Measurements from ENCODE around the gene DOCK4.

- TF ChIP-seq FOXP4 (CRISPR knock-in tag; IDR thresholded peaks at IDR 0.05) = no peak
- no peak for TF ChIP-seq CREB1 (CRISPR knock-in tag; IDR thresholded peaks at IDR 0.05)
- no peak for TF ChIP-seq ELF4 (CRISPR knock-in tag; IDR thresholded peaks at IDR 0.05; ENCODE audit: low read depth)
- TF ChIP-seq ARID4B (CRISPR knock-in tag; IDR thresholded peaks at IDR 0.05; ENCODE audit: borderline replicate concordance) = no peak
- TF ChIP-seq CBFB (CRISPR knock-in tag; IDR thresholded peaks at IDR 0.05; ENCODE audit: low read depth) = no peak
- no peak for TF ChIP-seq CTCF (IDR thresholded peaks at IDR 0.05)
- no peak for TF ChIP-seq ZNF512 (CRISPR knock-in tag; IDR thresholded peaks at IDR 0.05; ENCODE audit: borderline replicate concordance)
- no peak for TF ChIP-seq ATF2 (CRISPR knock-in tag; IDR thresholded peaks at IDR 0.05; ENCODE audit: borderline replicate concordance, low read depth)
- TF ChIP-seq PRDM15 (CRISPR knock-in tag; IDR thresholded peaks at IDR 0.05) = no peak
- no peak for TF ChIP-seq NR1H2 (CRISPR knock-in tag; IDR thresholded peaks at IDR 0.05)
- no peak for TF ChIP-seq NR3C1 (CRISPR knock-in tag; conservative IDR thresholded peaks at IDR 0.05; ENCODE audit: low read depth)
- no peak for TF ChIP-seq SOX15 (CRISPR knock-in tag; IDR thresholded peaks at IDR 0.05)
Measured at GRCh38 chr7:112080978-112081377, 125.2 kb downstream of the DOCK4 start.
